GM12878 (cell line): ENCODE results near the gene ERP44. TPM values are rescaled to one million over a fixed set of nuclear protein-coding genes. Genes with fewer than 3 reads are reported as not detected.

Experiments used
- ATAC-seq: fragments of 200-7000 bp; cut with Tn5 transposase; 3 replicates; pipeline ENCODE4 v1.9.1; 2020; ENCODE audit warnings: mild to moderate bottlenecking, moderate library complexity
- BruUV-seq: library from RNA; stranded (reverse); fragments of 400-500 nt; replicated peaks from 2 replicates; lab custom pipeline; 2021; lab: Mats Ljungman, UMichigan
- CTCF ChIA-PET: fragments of 300-600 bp; sonication (Branson Sonifier 250); formaldehyde crosslinking; extraction: SDS; loops from one replicate; lab custom pipeline; 2021; ENCODE audit warnings: inconsistent platforms; lab: Yijun Ruan, JAX
- POLR2A ChIA-PET: fragments of 350-600 bp; formaldehyde crosslinking; extraction: SDS; loops from one replicate; lab custom pipeline; 2021; ENCODE audit warnings: inconsistent platforms; lab: Charles Lee
- RAD21 ChIA-PET: fragments of 300-600 bp; sonication (Branson Sonifier 250); formaldehyde crosslinking; loops from one replicate; lab custom pipeline; 2023; ENCODE audit warnings: antibody characterized with exemption; ENCODE audit not compliant: unreplicated experiment; lab: Charles Lee
- SMC1A ChIA-PET: fragments of 300-600 bp; sonication (Branson Sonifier 250); formaldehyde crosslinking; loops from one replicate; lab custom pipeline; 2023; ENCODE audit not compliant: unreplicated experiment, uncharacterized antibody; lab: Charles Lee
- DNase-seq: peaks from one replicate; pipeline ENCODE4 v3.0.0-alpha.2; 2011; ENCODE audit warnings: low read depth, low spot score
- FAIRE-seq: peaks from 3 replicates; lab custom pipeline; 2011; peaks lifted over from hg19 to GRCh38; lab: Jason Lieb, UNC
- H2AFZ ChIP-seq: 2 replicates; pipeline ENCODE4 v1.6.0; 2011; ENCODE audit warnings: low read depth, low read length, control low read depth; ENCODE audit not compliant: control insufficient read depth
- H3K27ac ChIP-seq: 2 replicates; pipeline ENCODE4 v1.5.1; 2011; ENCODE audit warnings: control low read depth; ENCODE audit not compliant: control insufficient read depth, insufficient read depth
- H3K27me3 ChIP-seq, 2 experiments: replicated peaks in 1 of 2; 2 replicates each; pipeline versions ENCODE4 v1.6.0 to v1.6.1; 2011; ENCODE audit warnings: low read length in 1 of 2; ENCODE audit not compliant: control insufficient read depth in 2 of 2, insufficient read depth in 2 of 2
- H3K36me3 ChIP-seq, 2 experiments: 2 replicates each; pipeline ENCODE4 v1.5.1; 2011; ENCODE audit warnings: low read length in 1 of 2; ENCODE audit not compliant: control insufficient read depth in 2 of 2, insufficient read depth in 2 of 2
- H3K4me1 ChIP-seq: 2 replicates; pipeline ENCODE4 v1.6.1; 2011; ENCODE audit warnings: mild to moderate bottlenecking, low read length, moderate library complexity, mixed read lengths; ENCODE audit not compliant: control insufficient read depth, insufficient read depth
- H3K4me2 ChIP-seq: 2 replicates; pipeline ENCODE4 v1.6.0; 2011; ENCODE audit warnings: control low read depth; ENCODE audit not compliant: control insufficient read depth, insufficient read depth
- H3K4me3 ChIP-seq: fragments of 200-600 bp; sonication (generic); 2 replicates; pipeline ENCODE4 v1.5.1; 2016
- H3K79me2 ChIP-seq: 2 replicates; pipeline ENCODE4 v1.6.0; 2011; ENCODE audit warnings: low read length; ENCODE audit not compliant: control insufficient read depth, insufficient read depth
- H3K9ac ChIP-seq: 2 replicates; pipeline ENCODE4 v1.8.0; 2011; ENCODE audit warnings: low read length, control low read depth, mixed read lengths; ENCODE audit not compliant: control insufficient read depth, insufficient read depth
- H3K9me3 ChIP-seq: replicated peaks from 3 replicates; pipeline ENCODE4 v1.5.1; 2011; ENCODE audit warnings: mild to moderate bottlenecking, low read length; ENCODE audit not compliant: control insufficient read depth, insufficient read depth
- H4K20me1 ChIP-seq: 2 replicates; pipeline ENCODE4 v1.6.0; 2011; ENCODE audit not compliant: control insufficient read depth, insufficient read depth
- BCL11A ChIP-seq: IDR thresholded peaks from 2 replicates; pipeline ENCODE4 v1.6.1; 2011; ENCODE audit warnings: low read depth, low read length
- BHLHE40 ChIP-seq, 2 experiments: fragments of 450-650 bp in 1 of 2; IDR thresholded peaks; 2 replicates each; pipeline ENCODE4 v1.6.1; 2011 to 2017; ENCODE audit warnings: low read depth in 2 of 2, borderline replicate concordance in 1 of 2, improper control_type of control experiment in 1 of 2, low read length in 1 of 2, mild to moderate bottlenecking in 1 of 2
- CBX5 ChIP-seq: sonication (generic); IDR thresholded peaks from 2 replicates; pipeline ENCODE4 v1.6.1; 2016; ENCODE audit warnings: low read depth, moderate library complexity, mild to moderate bottlenecking, inconsistent platforms
- CREM ChIP-seq: IDR thresholded peaks from 2 replicates; pipeline ENCODE4 v1.6.1; 2014; ENCODE audit warnings: antibody characterized with exemption, low read depth
- FOXM1 ChIP-seq: IDR thresholded peaks from 2 replicates; pipeline ENCODE4 v1.6.1; 2012; ENCODE audit warnings: low read depth, mild to moderate bottlenecking, inconsistent platforms, low read length, moderate library complexity
- JUNB ChIP-seq: IDR thresholded peaks from 2 replicates; pipeline ENCODE4 v1.6.1; 2016; ENCODE audit warnings: antibody characterized with exemption, mild to moderate bottlenecking
- MEF2A ChIP-seq: IDR thresholded peaks from 2 replicates; pipeline ENCODE4 v1.6.1; 2011; ENCODE audit warnings: low read depth, mild to moderate bottlenecking, low read length, moderate library complexity; ENCODE audit not compliant: insufficient read depth
- MXI1 ChIP-seq: fragments of 150-350 bp; IDR thresholded peaks from 2 replicates; pipeline ENCODE4 v1.6.1; 2011; ENCODE audit warnings: low read depth, mild to moderate bottlenecking, inconsistent platforms, low read length, improper control_type of control experiment
- NR2F1 ChIP-seq: fragments of 450-650 bp; conservative IDR thresholded peaks from 2 replicates; pipeline ENCODE4 v1.6.1; 2017; ENCODE audit warnings: mild to moderate bottlenecking
- NRF1 ChIP-seq: conservative IDR thresholded peaks from 2 replicates; pipeline ENCODE4 v1.6.1; 2011; ENCODE audit warnings: mild to moderate bottlenecking, low read depth, low read length, improper control_type of control experiment
- PAX8 ChIP-seq: fragments of 450-650 bp; IDR thresholded peaks from 2 replicates; pipeline ENCODE4 v1.6.1; 2017; ENCODE audit warnings: mild to moderate bottlenecking, moderate library complexity
- POLR2AphosphoS5 ChIP-seq: IDR thresholded peaks from 2 replicates; pipeline ENCODE4 v1.6.1; 2011; ENCODE audit warnings: mild to moderate bottlenecking, low read length, inconsistent platforms
- POU2F2 ChIP-seq: IDR thresholded peaks from 3 replicates; pipeline ENCODE4 v1.6.1; 2011; ENCODE audit warnings: low read depth, mild to moderate bottlenecking, low read length, borderline replicate concordance
- RBBP5 ChIP-seq: fragments of 200-600 bp; sonication (generic); conservative IDR thresholded peaks from 2 replicates; pipeline ENCODE4 v1.6.1; 2016
- TCF3 ChIP-seq: IDR thresholded peaks from 2 replicates; pipeline ENCODE4 v1.6.1; 2012; ENCODE audit warnings: low read depth, mild to moderate bottlenecking, low read length, borderline replicate concordance; ENCODE audit not compliant: insufficient read depth
- TCF7 ChIP-seq: IDR thresholded peaks from 2 replicates; pipeline ENCODE4 v1.6.1; 2014; ENCODE audit warnings: antibody characterized with exemption, borderline replicate concordance
- YY1 ChIP-seq: IDR thresholded peaks from 2 replicates; pipeline ENCODE4 v1.6.1; 2011; ENCODE audit warnings: low read depth, mild to moderate bottlenecking, low read length
- ZNF24 ChIP-seq: fragments of 450-650 bp; IDR thresholded peaks from 2 replicates; pipeline ENCODE4 v1.6.1; 2017; ENCODE audit warnings: antibody characterized with exemption, mild to moderate bottlenecking
- ZNF274 ChIP-seq: IDR thresholded peaks from one replicate; pipeline ENCODE4 v1.8.0; 2011; ENCODE audit not compliant: insufficient read length, insufficient read depth
- WGBS: methylation state at CpG from one replicate; pipeline ENCODE4 v1.1.6; 2016; ENCODE audit warnings: low lambda C conversion rate; ENCODE audit not compliant: insufficient replicate concordance, insufficient coverage; ENCODE audit errors: missing lambda C conversion rate; 5-methylcytosine and 5-hydroxymethylcytosine counted together
- in situ Hi-C: fragments of 300-500 bp; cut with MboI; formaldehyde crosslinking; loops from 9 replicates; pipeline ENCODE4 v1.14.3; 2018; ENCODE audit warnings: mixed read lengths
- intact Hi-C: fragments of 100-400 bp; cut with micrococcal nuclease; formaldehyde crosslinking; loops from one replicate; pipeline ENCODE4 v1.14.2; 2022; ENCODE audit not compliant: unreplicated experiment
- polyA plus RNA-seq, 11 experiments: library from polyadenylated mRNA; depleted of rRNA in 4 of 11; unstranded in 6 of 11; stranded (reverse) in 5 of 11; fragments of >200 nt; fragmentation: Nextera tagmentation in 4 of 11; fragmentation: Illumina TruSeq in 1 of 11; extraction: Ambion mirVana in 4 of 11; extraction: Trizol in 1 of 11; gene quantifications; 1 replicate in 1 of 11; 2 replicates in 10 of 11; pipeline versions ENCODE4 v1.2.1 to v1.2.3, GENCODE V29; 2011 to 2016; ENCODE audit warnings: inconsistent platforms in 2 of 11, missing spikeins in 2 of 11, low read depth in 1 of 11
- total RNA-seq, 4 experiments: library from RNA; depleted of rRNA in 3 of 4; stranded (reverse); fragments of >200 nt in 3 of 4; fragmentation: Illumina TruSeq in 1 of 4; extraction: Trizol in 1 of 4; gene quantifications; 2 replicates each; pipeline versions ENCODE4 v1.2.1 to v1.2.3, GENCODE V29; 2013 to 2021
- TF ChIP-seq, protein P1 (sequence below): IDR thresholded peaks from 2 replicates; pipeline ENCODE4 v1.6.1; 2012; ENCODE audit warnings: low read length, inconsistent platforms
- TF ChIP-seq, protein P2 (sequence below): fragments of 450-650 bp; IDR thresholded peaks from 2 replicates; pipeline ENCODE4 v1.6.1; 2016; ENCODE audit warnings: mild to moderate bottlenecking

Gene ERP44
- total and polyA plus RNA-seq, 10 of the 15 experiments (the other 5 are each of a cell fraction or from before 2014, with no cell fraction given), result 11.5 to 52.4 (median 20.2) TPM

DNA sequence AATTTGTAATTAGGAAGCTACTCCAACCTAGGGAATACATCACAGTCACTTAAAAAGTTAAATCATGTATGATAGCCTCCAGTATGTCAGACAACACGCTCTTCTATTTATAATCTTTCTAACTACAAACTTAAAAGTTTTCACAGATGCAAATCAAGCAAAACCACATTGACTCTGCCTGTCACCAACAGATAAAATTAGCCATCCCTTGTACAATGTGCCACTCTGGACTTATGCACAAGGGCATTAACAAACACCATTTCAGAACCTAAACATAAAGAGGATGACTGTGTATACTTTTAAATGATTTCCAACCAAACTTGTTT is 14.7 kb downstream of the ERP44 start (continued):
- TF ChIP-seq, protein P1, sequence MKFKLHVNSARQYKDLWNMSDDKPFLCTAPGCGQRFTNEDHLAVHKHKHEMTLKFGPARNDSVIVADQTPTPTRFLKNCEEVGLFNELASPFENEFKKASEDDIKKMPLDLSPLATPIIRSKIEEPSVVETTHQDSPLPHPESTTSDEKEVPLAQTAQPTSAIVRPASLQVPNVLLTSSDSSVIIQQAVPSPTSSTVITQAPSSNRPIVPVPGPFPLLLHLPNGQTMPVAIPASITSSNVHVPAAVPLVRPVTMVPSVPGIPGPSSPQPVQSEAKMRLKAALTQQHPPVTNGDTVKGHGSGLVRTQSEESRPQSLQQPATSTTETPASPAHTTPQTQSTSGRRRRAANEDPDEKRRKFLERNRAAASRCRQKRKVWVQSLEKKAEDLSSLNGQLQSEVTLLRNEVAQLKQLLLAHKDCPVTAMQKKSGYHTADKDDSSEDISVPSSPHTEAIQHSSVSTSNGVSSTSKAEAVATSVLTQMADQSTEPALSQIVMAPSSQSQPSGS, result 0 out of 2 replicates have a peak, but pooled peaks have one; percentile 8
- TF ChIP-seq MXI1 (peak; percentile 57), CBX5 (0 out of 2 replicates have a peak, but pooled peaks have one; percentile 12), BCL11A (peak; percentile 40; the same call in 1 of the 2 replicates), BHLHE40 (IDR thresholded peaks at IDR 0.05; ENCODE audit: borderline replicate concordance in 1 of 2, low read depth in 2 of 2, low read length in 1 of 2) (peak in 1 of 2 experiments; percentile 31; a peak in 1 of 4 replicates), POU2F2 (peak; percentile 80), NR2F1 (no peak), ZNF24 (0 out of 2 replicates have a peak, but pooled peaks have one; percentile 3), NRF1 (no peak)

DNA sequence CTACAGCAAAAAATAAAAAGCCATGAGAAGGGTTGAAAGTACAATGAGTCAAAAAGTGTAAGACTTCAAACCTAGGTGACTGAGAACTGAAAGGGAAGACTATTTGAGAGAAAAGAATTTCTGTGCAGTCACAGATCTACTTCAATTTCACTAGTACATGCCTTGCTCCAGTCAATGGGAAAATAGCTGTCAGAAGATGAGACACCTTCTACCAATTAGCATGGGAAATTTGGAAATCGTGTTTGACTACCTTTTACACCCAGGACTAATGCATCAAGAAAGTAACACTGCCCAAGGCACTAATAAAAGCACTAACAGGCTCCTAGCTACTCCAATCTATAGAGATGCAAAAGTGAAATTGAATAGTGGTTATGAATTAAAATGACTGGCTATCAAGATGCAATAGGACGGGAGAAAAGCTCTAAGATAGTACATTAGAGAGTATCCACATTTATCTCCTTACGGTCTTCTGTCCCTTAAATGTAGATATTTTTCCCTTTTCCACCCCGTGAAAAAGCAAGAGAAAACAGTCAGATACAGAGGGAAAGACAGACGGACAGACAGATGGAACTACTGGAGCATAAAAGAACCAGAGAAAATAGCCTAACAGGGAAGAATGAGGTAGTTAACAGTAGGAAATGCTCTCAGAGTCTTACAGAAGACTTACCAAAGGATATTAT is 15.2 kb downstream of the ERP44 start:
- Histone ChIP-seq H3K27me3 (no peaks in the 10 kb centered on the region), H2AFZ (no peak overlapping the region), H3K9me3 (no peaks in the 10 kb centered on the region), H3K79me2 (peaks cover 94% of the 10 kb centered on the region), H3K4me2 (peak overlapping the region; percentile 96), H4K20me1 (0 out of 2 replicates have a peak, but pooled peaks cover 2% of the 10 kb centered on the region), H3K9ac (peak overlapping the region; percentile 49), H3K27ac (peak overlapping the region; percentile 94), H3K36me3 (no peaks in the 10 kb centered on the region; a peak in 1 of 4 replicates), H3K4me3 (peak overlapping the region; percentile 61), H3K4me1 (peaks cover 35% of the 10 kb centered on the region)
- intact Hi-C loops, result loop anchor here (1.0 to 5.0 kb wide), 5 partner anchors 16 to 261 kb away; partner anchors contain the start of genes INVS and NR4A3
- DNase-seq (no peak), ATAC-seq (peak; percentile 61), FAIRE-seq (no peak)
- in situ Hi-C loops, result no loop called here
- SMC1A ChIA-PET, result interaction anchor here (0.5 to 5.2 kb wide), 10 partner anchors 10 to 218 kb away, joined by 3 to 63 read pairs (median 8); no protein-coding TSS in a partner anchor
- RAD21 ChIA-PET, result interaction anchor here (0.9 to 4.5 kb wide), 11 partner anchors 12 to 265 kb away, joined by 3 to 39 read pairs (median 6); no protein-coding TSS in a partner anchor
- under 1% methylated on average over 5 of the region's 5 CpGs for WGBS
- POLR2A ChIA-PET, result interaction anchor here (0.8 to 1.7 kb wide), 4 partner anchors 14 to 52 kb away, joined by 3 to 5 read pairs (median 3); no protein-coding TSS in a partner anchor
- CTCF ChIA-PET, result interaction anchor here (0.7 to 5.4 kb wide), 6 partner anchors 12 to 135 kb away, joined by 3 to 35 read pairs (median 4); partner anchors contain the start of gene ERP44
- BruUV-seq, result no TSS peak
- peak; percentile 38; the same call in 1 of the 2 replicates for TF ChIP-seq BCL11A
- TF ChIP-seq TCF3, result 0 out of 2 replicates have a peak, but pooled peaks have one; percentile 11
- 0 out of 2 replicates have a peak, but pooled peaks have one; percentile 8 for TF ChIP-seq RBBP5
- TF ChIP-seq, protein P2, sequence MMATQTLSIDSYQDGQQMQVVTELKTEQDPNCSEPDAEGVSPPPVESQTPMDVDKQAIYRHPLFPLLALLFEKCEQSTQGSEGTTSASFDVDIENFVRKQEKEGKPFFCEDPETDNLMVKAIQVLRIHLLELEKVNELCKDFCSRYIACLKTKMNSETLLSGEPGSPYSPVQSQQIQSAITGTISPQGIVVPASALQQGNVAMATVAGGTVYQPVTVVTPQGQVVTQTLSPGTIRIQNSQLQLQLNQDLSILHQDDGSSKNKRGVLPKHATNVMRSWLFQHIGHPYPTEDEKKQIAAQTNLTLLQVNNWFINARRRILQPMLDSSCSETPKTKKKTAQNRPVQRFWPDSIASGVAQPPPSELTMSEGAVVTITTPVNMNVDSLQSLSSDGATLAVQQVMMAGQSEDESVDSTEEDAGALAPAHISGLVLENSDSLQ, result 0 out of 2 replicates have a peak, but pooled peaks have one; percentile 33
- no peak for TF ChIP-seq ZNF274
- peak; percentile 90 for TF ChIP-seq JUNB
- TF ChIP-seq CREM, result peak; percentile 46; the same call in 1 of the 2 replicates
- TF ChIP-seq POLR2AphosphoS5, result 0 out of 2 replicates have a peak, but pooled peaks have one; percentile 31
- peak; percentile 10; the same call in 1 of the 2 replicates for TF ChIP-seq FOXM1
- peak; percentile 69; the same call in 1 of the 2 replicates for TF ChIP-seq MEF2A
- TF ChIP-seq CBX5, result no peak
- 0 out of 2 replicates have a peak, but pooled peaks have one; percentile 14 for TF ChIP-seq PAX8
- TF ChIP-seq YY1, result no peak
- peak; percentile 91 for TF ChIP-seq TCF7
